ENCODE measurements around the gene SKAP2. TPM values are rescaled to one million over a fixed set of nuclear protein-coding genes. Genes with fewer than 3 reads are reported as not detected.

SKAP2 gene
- total and polyA plus RNA-seq, 10 of the 15 experiments (the other 5 are each of a cell fraction or from before 2014, with no cell fraction given) = 10.9 to 40.6 (median 23.5) TPM

GRCh38 chr7:26735976-26736600 lies 128.3 kb downstream of the SKAP2 start:
- Histone ChIP-seq H3K9me3 (replicated peaks; ENCODE audit: control insufficient read depth, insufficient read depth, low read length) (no peaks in the 10 kb centered on the region; the same call in 2 of the 3 replicates), H3K36me3 (ENCODE audit: control insufficient read depth in 2 of 2, insufficient read depth in 2 of 2, low read length in 1 of 2) (no peaks in the 10 kb centered on the region), H3K27me3 (replicated peaks in 1 of 2; ENCODE audit: control insufficient read depth in 2 of 2, insufficient read depth in 2 of 2, low read length in 1 of 2) (no peaks in the 10 kb centered on the region), H4K20me1 (ENCODE audit: control insufficient read depth, insufficient read depth) (no peaks in the 10 kb centered on the region), H3K4me1 (ENCODE audit: control insufficient read depth, insufficient read depth, low read length) (no peaks in the 10 kb centered on the region), H3K79me2 (ENCODE audit: control insufficient read depth, insufficient read depth, low read length) (no peaks in the 10 kb centered on the region), H3K9ac (ENCODE audit: control insufficient read depth, insufficient read depth, low read length) (no peak overlapping the region), H3K4me3 (no peak overlapping the region), H3K27ac (ENCODE audit: control insufficient read depth, insufficient read depth) (no peak overlapping the region), H2AFZ (ENCODE audit: control insufficient read depth, low read depth, low read length) (no peak overlapping the region), H3K4me2 (ENCODE audit: control insufficient read depth, insufficient read depth) (no peak overlapping the region)
- ChIA-PET RAD21 (ENCODE audit: unreplicated experiment) (no interaction called here), POLR2A (no interaction called here), CTCF (interaction anchor here (1.8 kb wide), 1 partner anchor 11 kb away, joined by 6 read pairs; no protein-coding TSS in a partner anchor), SMC1A (ENCODE audit: uncharacterized antibody, unreplicated experiment) (no interaction called here)
- BruUV-seq (replicated peaks) = no TSS peak
- FAIRE-seq = no peak
- ATAC-seq = no peak
- intact Hi-C loops (cut with micrococcal nuclease; ENCODE audit: unreplicated experiment) (no loop called here), in situ Hi-C loops (cut with MboI) (no loop called here)
- WGBS (ENCODE audit: insufficient coverage, insufficient replicate concordance, low lambda C conversion rate, missing lambda C conversion rate) = 63% methylated on average over 2 of the region's 2 CpGs
- no peak for DNase-seq (ENCODE audit: low read depth, low spot score)
- TF ChIP-seq TBL1XR1 (IDR thresholded peaks at IDR 0.05; ENCODE audit: low read depth, low read length) (no peak), PML (IDR thresholded peaks at IDR 0.05; ENCODE audit: low read length) (no peak), BHLHE40 (IDR thresholded peaks at IDR 0.05; ENCODE audit: borderline replicate concordance in 1 of 2, low read depth in 2 of 2, low read length in 1 of 2) (no peak), NR2C1 (IDR thresholded peaks at IDR 0.05) (no peak), RUNX3 (IDR thresholded peaks at IDR 0.05; ENCODE audit: low read length) (no peak), BACH1 (IDR thresholded peaks at IDR 0.05; ENCODE audit: borderline replicate concordance) (no peak), FOS (IDR thresholded peaks at IDR 0.05; ENCODE audit: borderline replicate concordance, extremely low read depth, insufficient read length) (no peak), PAX5 (IDR thresholded peaks at IDR 0.05; ENCODE audit: borderline replicate concordance, low read depth, low read length) (no peak), ZBTB33 (IDR thresholded peaks at IDR 0.05) (no peak), MXI1 (IDR thresholded peaks at IDR 0.05; ENCODE audit: low read depth, low read length) (no peak)

All from GM12878 (cell line).